GM12875 (cell line): Measurements from ENCODE around the gene CELSR3.

Experiments
- H3K4me3 ChIP-seq: one replicate; pipeline ENCODE4 v1.5.1; 2011; ENCODE audit warnings: low read depth, low read length, control low read depth
- TF ChIP-seq, protein P1 (sequence below): IDR thresholded peaks from 2 replicates; pipeline ENCODE4 v1.5.1; 2011; ENCODE audit warnings: low read depth, mild to moderate bottlenecking, control low read depth, inconsistent platforms, low read length, moderate library complexity, borderline replicate concordance; ENCODE audit not compliant: insufficient read depth

Gene CELSR3

GRCh38 chr3:48623851-48624547 is 38.7 kb downstream of the CELSR3 start:
- TF ChIP-seq, protein P1, sequence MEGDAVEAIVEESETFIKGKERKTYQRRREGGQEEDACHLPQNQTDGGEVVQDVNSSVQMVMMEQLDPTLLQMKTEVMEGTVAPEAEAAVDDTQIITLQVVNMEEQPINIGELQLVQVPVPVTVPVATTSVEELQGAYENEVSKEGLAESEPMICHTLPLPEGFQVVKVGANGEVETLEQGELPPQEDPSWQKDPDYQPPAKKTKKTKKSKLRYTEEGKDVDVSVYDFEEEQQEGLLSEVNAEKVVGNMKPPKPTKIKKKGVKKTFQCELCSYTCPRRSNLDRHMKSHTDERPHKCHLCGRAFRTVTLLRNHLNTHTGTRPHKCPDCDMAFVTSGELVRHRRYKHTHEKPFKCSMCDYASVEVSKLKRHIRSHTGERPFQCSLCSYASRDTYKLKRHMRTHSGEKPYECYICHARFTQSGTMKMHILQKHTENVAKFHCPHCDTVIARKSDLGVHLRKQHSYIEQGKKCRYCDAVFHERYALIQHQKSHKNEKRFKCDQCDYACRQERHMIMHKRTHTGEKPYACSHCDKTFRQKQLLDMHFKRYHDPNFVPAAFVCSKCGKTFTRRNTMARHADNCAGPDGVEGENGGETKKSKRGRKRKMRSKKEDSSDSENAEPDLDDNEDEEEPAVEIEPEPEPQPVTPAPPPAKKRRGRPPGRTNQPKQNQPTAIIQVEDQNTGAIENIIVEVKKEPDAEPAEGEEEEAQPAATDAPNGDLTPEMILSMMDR: no peak
- H3K4me3 ChIP-seq: no peak overlapping the region

GRCh38 chr3:48621461-48621869 is 41.2 kb downstream of the CELSR3 start, which contains the start of gene TMEM89:
TSS of gene TMEM89 (minus strand) at chr3:48621769. CDS start at chr3:48621756, 13 bp downstream.
- no peak within 1 kb of the TSS for H3K4me3 ChIP-seq
- TF ChIP-seq, protein P1: no peak

GRCh38 chr3:48619541-48620524 is 42.9 kb downstream of the CELSR3 start:
- no peak overlapping the region for H3K4me3 ChIP-seq
- TF ChIP-seq, protein P1: no peak

DNA sequence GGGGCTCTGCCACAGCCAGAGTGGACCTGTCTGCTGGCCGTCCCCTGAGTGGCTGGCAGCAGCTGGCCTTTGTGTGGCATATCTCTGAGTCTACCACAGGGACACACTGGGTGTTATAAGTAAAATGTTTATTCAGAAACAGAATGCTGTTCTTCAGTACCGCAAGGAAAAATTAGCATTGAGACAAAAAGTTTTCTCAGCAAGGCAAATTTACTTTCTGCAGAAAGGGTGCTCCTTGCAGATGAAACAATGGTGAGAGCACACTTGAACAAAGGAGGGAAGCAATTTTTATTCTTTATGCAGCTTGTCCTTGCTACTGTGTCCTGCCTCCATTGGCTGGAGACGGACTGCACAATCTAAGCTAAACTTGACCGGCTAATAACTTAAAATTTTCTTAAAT is 45.1 kb downstream of the CELSR3 start:
- H3K4me3 ChIP-seq: no peak overlapping the region
- TF ChIP-seq, protein P1: no peak

DNA sequence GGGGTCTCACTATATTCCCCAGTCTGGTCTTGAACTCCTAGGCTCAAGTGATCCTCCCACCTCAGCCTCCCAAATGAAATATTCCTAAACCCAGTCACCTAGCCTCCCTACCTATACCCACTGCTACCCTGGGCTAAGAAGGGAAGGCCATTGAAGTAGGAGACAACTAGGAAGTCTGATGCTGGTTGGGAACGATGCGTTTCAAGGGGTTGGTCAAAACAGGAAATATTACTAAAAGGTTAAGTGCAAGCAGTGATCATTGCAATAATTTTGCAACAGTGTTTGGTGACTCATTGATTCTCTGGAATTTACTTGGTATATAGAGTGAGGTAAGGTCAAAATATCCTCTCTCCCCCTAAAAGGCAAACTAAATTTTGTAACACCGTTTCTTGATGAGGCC is 48.6 kb downstream of the CELSR3 start:
- H3K4me3 ChIP-seq: no peak overlapping the region
- TF ChIP-seq, protein P1: no peak

DNA sequence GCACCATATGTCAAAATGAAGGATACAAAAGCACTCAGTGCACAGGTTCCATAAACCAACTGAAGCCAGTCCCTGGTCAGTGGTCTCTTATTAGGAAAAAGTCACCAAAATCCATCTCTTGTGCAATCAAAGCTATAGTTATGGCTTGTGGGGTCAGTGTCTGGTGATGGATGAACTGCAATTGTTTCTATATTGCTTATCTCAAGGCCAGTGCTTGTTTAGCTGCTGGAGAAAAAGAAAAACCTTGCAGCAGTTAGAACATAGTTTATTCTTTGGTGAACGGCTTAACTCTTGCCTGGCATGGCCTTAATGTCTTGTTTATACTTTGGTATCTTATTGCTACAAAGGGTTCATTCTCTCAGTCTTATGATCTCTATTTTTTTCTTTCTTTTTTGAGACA is 50.4 kb downstream of the CELSR3 start:
- no peak overlapping the region for H3K4me3 ChIP-seq
- TF ChIP-seq, protein P1: no peak
